Measurements from ENCODE around the gene TNNI2.

DNA sequence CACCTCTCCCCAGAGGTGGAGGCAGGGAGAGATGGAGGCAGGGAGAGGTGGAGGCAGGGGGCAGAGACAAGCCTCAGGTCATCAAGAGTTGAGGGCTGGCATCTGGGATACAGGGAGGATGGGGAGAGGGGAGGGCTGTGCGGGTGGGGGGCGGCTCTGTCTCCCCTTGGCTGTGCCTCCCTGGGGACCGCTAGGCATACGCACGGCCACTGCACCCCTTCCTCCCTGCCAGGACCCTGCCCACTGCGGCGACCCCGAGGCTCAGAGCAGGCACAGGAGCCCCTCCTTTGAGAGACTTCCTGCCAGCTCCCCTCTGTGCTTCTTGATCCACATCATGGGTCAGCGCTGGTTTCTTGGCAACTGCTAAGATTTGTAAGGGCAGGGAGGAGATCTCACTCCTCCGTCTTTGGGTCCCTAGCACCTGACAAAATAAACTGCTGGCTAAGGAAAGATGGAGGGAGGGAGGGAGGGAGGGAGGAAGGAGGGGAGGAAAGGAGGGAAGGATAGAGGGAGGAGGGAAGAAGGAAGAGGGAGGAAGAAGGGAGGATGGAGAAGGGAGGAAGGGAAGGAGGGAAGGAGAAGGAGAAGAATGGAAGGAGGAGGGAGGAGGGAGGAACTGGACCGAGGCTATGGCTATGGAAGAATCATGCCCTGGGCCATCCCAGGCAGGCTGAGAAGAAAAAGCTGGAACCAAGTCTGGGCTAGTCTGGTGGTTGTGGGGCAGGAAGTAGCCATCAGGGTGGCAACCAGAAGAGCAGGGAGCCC lies 34.4 kb downstream of the TNNI2 start:
- no peak for TF ChIP-seq CTCF (IDR thresholded peaks at IDR 0.05; ENCODE audit: low read depth, low read length, missing input control)
- TF ChIP-seq REST (IDR thresholded peaks at IDR 0.05), result no peak
- no peak for TF ChIP-seq YY1 (IDR thresholded peaks at IDR 0.05)
- TF ChIP-seq, protein P1, sequence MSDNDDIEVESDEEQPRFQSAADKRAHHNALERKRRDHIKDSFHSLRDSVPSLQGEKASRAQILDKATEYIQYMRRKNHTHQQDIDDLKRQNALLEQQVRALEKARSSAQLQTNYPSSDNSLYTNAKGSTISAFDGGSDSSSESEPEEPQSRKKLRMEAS (IDR thresholded peaks at IDR 0.05), result no peak
- TF ChIP-seq, protein P2, sequence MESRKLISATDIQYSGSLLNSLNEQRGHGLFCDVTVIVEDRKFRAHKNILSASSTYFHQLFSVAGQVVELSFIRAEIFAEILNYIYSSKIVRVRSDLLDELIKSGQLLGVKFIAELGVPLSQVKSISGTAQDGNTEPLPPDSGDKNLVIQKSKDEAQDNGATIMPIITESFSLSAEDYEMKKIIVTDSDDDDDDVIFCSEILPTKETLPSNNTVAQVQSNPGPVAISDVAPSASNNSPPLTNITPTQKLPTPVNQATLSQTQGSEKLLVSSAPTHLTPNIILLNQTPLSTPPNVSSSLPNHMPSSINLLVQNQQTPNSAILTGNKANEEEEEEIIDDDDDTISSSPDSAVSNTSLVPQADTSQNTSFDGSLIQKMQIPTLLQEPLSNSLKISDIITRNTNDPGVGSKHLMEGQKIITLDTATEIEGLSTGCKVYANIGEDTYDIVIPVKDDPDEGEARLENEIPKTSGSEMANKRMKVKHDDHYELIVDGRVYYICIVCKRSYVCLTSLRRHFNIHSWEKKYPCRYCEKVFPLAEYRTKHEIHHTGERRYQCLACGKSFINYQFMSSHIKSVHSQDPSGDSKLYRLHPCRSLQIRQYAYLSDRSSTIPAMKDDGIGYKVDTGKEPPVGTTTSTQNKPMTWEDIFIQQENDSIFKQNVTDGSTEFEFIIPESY (IDR thresholded peaks at IDR 0.05), result no peak
